NCI-H2227 (cell line): ENCODE measurements around the gene ITPR2.
"Not testable (repeated sequence)": the region's sequence is repeated elsewhere in the genome, so short reads cannot be mapped to it uniquely, and the experiment has no call there.

Experiments
- DNase-seq: peaks from one replicate; lab custom pipeline; 2025; ENCODE audit not compliant: unreplicated experiment; lab: John Stamatoyannopoulos, UW

ITPR2 gene

DNA sequence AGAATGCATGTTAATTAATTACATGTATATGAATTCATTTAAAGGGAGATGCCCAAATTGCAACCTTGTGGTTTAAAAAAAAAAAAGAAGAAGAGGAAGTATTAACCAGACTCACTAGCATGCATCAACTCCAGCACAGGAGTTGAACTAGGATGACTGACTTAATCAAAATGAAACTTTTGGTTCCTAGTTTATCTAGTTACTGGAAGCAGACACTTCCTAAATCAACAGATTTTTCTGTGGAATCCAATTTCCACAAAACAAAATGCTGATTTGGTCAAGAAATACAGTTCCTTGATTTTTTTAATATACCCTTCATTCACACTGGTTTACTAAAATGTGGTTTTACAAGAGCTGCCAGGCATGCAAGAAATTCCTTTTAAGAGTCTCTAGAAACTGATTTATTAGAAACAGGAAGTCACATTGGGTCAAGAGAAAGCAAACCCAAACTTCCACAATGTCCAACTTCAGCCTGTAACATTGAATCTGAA is 41.6 kb downstream of the ITPR2 start:
- no peak for DNase-seq

DNA sequence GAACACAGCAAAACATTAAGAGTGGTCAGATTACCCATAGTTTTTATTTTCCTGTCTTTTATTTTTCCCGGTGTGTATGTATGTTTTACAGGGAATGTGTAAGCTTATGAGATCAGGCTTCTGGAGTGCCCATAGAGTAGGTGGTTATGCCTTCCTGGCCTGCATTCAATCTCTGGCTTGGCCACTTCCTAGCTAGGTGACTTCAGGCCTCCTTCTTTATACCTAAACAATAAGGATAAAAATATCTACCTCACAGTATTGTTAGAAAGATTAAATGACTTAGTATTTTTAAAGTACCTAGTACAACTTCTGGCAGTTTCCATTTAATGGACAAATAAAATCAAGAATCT is 42.4 kb downstream of the ITPR2 start:
- DNase-seq: no peak

DNA sequence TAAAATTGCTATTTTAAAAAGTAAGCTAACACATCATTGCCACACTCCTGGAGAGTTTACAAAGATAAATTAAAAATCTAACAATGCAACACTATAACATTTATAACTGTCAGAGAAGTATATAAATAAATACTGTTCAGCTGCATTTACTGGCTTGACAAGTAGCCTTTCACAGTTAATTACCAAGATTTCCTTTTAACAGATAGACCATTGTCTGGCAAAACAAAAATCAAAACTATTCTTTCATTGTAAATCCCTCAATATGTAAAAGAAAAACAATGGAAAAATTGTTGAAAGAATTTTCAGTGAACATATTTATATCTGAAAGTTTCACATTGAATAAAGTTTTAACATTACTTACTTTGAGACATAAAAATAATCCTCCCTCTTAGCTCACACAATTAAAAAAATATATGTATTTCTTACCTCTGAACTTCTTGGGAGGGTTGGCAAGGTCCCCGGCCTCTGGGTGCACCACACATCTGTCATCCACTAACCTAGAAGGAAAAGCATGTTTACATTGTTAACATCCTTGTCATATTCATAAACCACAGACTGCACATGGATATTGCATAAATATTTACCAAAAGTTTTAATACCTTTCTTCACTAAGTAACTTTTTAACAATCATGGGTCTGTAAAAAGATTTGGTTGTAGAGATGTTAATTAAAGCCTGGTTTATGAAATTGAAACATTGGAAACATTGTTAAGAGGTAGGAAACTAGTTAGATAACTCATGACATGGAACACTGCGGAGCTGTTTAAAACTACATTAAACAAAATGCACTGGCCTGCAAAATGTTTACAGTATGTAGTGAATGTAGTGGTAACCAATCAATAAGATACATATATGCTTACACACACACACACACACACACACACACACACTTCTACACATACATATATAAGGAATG is 43.0 kb downstream of the ITPR2 start:
- DNase-seq: no peak

DNA sequence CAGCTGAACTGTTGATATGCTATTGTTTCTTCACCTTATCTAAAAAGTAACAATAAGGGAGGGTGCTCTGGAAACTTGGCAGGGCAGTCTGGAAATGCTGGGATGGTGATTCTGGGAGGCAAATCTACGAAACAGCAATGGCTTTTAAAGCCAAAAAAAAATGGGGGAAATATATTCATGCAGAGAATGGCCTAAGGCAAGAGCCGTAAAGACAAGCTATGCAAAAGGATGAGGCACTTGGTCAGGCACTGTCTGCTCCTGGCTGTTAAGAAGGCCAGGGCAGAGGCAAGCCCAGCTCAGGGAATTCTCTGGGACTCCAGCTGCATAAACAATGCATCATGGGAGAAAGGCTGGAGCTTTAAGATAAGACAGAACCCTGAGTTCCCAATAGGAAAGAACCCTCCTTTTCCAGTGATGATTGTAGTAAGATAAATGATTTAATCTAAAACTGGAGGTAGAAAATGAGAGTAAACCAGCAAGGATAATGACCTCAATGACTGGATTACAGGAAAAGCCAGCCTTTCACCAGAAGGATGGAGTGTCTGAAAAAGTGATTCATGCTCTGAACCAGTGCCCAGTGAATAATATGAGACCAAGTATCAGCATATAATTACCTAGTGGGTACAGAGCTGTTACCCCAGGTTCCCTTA is 46.0 kb downstream of the ITPR2 start:
- no peak for DNase-seq

DNA sequence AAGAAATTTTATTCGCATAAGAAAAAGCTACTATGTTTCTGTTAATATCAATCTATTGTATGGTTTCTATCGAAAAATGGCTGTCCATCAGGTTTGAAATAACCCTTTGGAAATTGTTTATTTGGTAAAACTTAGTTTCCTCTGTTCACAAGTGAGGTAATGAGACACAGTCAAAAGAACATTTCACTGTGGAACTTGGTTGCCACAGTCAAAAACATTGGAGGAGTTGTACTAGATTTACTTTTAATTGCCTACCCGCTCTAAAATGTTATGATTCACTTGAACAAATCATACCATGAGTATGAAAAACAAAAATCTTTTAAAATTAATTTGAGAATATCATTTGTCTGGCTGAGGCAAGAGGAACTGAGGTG is 46.5 kb downstream of the ITPR2 start:
- DNase-seq: no peak

DNA sequence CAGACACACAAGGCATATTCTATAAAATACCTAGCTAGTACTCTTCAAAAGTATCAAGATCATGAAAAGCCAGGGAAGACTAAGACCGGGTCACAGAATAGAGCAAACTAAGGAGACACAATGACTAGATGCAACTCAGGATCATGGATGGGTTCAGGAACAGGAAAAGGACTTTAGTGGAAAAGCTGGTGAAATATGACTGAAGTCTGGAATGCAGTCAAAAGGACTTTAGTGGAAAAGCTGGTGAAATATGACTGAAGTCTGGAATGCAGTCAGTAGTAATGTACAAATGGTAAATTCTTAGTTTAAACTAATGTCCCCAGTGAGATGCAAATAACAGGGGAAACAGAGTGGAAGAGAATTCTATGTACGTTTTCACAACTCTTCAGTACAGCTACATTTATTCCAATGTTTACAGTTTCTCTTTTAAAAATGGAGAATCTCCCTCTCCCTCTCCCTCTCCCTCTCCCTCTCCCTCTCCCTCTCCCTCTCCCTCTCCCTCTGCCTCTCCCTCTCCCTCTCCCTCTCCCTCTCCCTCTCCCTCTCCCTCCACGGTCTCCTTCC is 49.1 kb downstream of the ITPR2 start:
- not testable (repeated sequence) for DNase-seq

DNA sequence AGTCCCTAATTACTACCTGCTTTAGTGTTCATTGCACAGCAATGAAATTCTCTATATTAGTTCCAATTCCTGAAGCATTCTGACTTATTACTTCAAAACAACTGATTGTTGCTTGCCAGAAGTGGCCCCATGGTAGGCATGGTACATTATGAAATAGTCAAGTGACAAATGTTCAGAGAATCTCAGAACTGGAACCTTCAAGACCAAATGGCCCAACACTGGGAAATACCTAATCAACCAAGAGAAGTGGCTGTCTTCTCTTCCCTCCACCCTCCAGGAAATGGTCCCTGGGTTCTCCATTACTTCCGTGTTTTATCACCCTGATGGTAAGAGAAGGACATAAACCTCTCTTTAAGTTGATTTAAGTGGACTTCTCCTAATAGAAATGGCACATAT is 49.9 kb downstream of the ITPR2 start:
- DNase-seq: no peak

DNA sequence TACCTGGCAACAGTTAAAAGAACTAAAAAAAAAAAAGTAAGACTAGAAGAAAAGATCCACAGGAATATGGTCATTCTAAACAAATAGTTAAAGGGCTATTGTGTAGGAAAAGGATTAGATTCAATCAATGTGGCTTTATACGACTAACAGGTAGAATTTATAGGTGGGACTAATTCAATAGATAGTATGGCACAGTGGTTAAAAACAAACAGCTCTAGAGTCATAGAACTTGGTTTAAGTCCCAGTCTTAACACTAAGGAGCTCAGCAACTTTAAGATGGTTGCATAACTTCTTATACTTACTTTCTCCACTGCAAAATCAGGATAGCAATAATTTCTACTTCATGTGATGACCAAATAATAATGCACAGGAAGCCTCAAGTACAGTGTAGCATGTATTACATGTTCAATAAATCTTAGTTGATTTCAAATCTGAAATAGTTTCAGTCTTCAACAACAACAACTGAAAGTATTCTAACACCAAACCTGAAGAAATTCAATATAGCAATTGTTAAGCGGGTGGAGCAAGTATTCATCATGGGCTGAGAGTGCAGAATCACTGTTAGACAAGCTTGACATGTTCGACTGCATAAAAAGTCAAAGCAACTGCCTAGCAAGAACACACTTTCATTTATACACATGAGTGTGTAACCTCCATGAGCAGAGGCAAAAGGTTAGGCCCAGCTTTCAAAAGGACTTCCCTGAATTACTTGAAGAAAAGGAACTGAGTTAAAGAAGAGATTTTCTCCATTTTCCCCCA is 50.4 kb downstream of the ITPR2 start:
- no peak for DNase-seq

DNA sequence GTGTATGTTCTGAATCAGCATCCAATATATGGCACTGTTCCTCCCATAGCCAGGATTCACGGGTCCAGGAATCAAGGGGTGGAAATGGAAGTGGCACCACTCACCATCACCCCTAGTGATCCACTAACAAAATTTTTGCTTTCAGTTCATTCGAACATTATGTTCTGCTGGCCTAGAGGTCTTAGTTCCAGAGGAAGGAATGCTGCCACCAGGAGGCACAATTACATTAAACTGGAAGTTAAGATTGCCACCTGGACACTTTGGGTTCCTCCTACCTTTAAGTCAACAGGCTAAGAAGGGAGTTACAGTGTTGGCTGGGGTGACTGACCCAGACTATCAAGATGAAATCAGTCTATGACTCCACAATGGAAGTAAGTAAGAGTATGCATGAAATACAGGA is 52.3 kb downstream of the ITPR2 start:
- DNase-seq: not testable (repeated sequence)

DNA sequence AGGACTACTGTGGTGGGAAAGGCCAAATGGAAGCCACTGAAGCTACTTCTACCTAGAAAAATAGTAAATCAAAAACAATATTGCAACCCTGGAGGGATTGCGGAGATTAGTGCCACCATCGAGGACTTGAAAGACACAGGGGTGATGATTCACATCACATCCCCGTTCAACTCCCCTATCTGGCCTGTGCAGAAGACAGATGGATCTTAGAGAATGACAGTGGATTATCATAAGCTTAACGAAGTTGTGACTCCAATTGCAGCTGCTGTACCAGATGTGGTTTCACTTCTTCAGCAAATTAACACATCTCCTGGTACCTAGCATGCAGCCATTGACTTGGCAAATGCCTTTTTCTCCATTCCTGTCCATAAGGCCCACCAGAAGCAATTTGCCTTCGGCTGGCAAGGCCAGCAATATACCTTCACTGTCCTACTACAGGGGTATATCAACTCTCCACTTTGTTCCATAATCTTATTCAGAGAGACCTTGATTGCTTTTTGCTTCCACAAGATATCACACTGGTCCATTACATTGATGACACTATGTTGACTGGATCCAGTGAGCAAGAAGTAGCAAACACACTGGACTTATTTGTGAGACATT is 54.7 kb downstream of the ITPR2 start:
- DNase-seq: not testable (repeated sequence)

DNA sequence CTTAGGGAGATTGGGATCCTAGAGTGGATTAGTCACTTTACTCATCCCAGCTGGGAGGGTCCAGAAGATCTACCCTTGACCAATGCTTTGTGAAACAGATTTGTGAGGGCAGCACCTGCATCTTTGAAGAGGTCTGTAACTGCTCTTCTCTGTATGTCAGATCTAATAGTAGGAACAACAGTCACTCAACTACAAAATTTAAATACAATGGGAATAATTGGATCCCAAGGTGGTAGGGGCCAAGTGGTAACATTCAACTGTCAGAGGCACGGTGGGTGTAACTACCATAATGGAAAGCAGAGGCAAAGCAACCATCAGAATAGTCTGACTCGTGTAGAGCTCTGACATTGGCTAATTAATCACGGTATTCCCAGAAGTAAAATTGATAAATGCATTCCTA is 55.8 kb downstream of the ITPR2 start:
- DNase-seq: no peak

DNA sequence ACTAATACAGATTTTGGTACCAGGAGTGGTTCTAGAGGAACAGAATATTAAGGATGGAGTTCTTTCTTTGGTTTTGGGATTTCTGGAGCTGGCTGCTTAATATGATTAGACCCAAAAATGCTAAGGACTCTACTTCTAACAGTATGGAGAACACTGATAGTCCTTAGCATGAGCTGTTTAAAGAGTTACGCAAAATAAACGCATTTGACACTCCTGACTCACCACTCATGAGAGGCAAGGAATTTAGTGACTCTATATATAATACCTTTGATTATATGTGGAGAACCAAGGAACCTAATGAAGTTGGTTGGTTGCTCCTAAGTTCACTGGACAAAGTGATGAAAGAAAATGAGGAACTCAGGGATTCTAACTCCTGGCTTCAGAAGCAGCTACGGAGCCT is 57.0 kb downstream of the ITPR2 start:
- DNase-seq: not testable (repeated sequence)

DNA sequence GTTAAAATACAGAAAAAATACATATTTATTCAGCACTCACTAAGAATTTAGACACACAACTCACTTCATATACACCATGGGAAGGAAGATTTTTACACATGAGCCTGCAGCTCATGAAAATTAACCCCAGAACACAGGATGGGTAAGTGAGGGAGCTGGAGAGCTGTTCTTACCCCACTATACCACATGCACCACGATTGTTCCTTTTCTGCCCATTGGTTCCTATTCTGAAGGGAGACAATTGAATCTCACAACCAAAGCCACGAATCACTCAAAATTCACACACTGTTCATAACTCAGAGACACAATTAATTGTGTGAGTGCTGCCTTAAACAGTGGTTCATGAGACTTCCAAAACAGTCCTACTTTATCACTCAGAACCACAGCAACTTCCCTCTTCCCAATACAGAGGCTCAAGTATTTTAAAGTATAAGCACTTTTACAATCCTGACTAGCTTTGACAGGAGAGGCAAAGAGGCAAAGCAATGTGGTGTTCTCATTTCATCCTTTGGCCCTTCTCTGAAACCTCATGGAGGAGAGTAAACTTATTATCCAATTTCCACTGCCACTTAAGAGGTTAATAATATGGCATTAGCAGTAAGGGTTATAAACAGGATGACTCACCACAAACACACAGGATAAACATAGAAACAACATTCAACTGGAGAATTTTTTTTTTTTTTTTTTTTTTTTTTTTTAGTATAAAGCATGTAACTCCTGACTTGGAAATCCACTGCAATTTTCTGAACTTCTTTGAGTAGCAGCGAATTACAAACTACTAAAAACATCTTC is 59.5 kb downstream of the ITPR2 start:
- DNase-seq: no peak

DNA sequence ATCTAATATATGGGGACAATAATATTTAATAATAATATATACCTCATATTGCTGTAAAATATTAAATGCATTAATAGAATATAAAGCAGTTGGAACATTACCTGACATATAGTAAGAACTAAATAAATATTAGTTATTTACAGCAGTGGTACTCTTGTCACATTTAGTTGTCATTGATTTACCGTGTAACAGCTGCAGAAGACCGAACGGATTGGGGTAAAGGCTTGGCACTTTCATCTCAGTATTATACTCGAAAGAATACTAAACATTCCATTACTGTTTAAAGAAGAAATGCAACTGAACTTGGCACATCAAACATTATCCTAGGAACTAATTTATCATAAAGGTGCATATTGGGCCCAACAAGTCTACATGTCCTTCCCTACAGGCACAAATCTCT is 61.1 kb downstream of the ITPR2 start:
- no peak for DNase-seq

DNA sequence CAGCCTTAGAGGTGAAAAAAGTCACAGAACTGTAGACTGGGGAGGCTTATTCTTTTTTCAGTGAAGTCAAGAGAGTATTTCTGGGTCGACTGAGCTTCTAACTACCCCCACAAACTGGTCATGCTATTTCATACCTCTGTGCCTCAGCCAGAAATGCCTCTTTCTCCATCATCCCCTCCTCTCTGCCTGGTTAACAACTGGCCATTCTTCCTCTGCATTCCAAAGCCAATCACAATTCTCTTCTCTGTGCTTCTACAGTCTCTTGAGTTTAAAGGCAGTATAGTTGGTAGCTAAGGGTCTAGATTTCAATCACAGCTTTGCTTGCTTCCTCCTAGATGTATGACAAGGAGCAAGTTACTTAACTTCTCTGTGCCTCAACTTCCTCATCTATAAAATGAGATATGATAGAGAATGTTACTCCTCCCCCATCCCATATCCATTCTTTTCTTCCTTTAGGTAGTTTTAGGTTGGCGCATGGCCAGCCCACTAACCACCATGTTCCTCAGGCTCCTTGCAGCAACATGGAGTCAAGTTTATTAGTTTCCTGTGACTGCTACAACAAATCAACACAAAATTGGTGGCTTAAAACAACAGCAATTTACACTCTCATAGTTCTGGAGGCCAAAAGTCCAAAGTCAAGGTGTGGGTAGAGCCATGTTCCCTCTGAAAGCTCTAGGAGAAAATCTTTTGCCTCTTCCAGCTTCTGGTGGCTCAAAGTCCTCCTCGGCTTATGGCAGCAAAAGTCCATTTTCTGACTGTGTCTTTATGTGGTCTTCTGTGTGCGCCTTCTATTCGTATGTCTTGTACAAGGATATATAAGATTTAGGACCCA is 62.5 kb downstream of the ITPR2 start:
- DNase-seq: no peak

DNA sequence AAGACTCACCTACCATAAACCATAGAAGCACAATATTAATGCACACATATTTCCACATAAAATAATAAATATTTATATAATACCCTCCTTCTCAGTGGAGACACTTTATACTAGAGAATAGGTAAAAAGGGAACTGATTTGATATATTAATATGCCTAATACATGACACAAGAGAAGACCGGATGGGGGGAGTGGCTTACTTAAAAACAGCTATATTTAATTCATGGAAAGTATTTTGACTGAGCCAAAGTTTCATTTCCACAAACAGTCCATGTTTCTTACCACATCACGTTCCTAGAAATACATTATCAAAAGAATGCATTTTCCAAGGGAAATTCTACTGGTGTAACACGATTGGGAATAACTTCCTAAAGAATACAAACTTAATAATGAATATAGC is 63.4 kb downstream of the ITPR2 start:
- no peak for DNase-seq

DNA sequence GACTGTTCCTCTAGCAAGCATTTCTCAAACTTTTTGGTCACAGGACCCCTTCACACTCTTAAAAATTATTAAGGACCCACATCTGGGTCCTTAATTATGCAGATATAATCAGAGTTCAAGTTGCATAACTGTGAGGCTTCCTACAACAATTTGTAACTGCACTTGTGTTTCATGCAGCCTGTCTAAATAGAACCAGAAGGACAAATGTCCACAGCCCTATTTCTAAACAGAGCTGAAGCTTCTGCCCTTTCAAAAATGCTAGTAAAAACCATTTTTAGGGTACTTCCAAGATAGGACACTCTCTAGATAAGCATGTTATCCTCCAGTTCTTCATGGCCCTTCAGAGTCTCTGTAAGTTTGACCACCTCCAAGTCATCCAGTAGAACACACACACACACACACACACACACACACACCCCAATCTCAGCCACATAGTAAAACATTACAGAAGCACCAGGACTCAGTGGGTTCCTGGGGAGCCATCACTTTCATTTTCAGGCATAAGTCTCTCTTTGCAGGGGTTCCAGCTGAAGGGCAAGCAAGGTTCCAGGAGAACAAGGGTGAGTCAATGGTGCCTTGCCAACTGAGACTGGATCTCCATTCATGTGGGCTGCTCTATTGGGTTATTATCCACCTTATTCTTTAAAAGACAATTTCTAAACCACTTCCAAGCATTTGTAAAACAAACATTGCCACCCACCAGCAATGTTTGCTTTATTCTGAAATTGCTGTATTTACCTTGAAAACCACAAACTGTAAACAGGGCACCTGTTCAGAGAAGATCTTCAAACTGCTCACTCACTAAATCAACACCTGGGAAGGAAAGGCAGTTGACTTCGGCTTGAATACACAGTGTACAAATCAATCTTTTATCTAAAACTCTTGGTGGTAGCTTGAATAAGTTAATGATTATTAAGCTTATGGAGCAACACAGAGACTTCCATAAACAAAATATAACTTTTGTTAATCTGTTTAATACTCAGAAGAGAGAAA is 64.1 kb downstream of the ITPR2 start:
- DNase-seq: no peak

DNA sequence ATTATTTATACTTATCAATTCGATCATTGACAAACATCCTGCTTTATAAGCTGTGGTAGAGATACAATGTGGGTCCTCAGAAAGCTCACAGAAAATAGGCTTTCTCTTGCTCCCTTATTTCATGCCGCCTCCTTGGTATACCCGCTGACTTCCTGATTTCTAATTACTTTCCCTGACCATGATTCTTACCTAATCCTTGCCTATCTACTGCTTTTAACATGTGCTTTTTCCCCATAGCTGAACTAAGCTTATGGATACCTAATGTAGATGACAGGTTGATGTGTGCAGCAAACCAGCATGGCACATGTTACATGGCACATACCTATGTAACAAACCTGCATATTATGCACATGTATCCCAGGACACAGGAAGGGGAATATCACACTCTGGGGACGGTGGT is 65.1 kb downstream of the ITPR2 start:
- DNase-seq: no peak
